Measurements from ENCODE around the gene RBM23. TPM values are rescaled to one million over a fixed set of nuclear protein-coding genes. Genes with fewer than 3 reads are reported as not detected.

The RBM23 gene
- total RNA-seq, 1 donor from 2014 or later = 52.4 TPM

DNA sequence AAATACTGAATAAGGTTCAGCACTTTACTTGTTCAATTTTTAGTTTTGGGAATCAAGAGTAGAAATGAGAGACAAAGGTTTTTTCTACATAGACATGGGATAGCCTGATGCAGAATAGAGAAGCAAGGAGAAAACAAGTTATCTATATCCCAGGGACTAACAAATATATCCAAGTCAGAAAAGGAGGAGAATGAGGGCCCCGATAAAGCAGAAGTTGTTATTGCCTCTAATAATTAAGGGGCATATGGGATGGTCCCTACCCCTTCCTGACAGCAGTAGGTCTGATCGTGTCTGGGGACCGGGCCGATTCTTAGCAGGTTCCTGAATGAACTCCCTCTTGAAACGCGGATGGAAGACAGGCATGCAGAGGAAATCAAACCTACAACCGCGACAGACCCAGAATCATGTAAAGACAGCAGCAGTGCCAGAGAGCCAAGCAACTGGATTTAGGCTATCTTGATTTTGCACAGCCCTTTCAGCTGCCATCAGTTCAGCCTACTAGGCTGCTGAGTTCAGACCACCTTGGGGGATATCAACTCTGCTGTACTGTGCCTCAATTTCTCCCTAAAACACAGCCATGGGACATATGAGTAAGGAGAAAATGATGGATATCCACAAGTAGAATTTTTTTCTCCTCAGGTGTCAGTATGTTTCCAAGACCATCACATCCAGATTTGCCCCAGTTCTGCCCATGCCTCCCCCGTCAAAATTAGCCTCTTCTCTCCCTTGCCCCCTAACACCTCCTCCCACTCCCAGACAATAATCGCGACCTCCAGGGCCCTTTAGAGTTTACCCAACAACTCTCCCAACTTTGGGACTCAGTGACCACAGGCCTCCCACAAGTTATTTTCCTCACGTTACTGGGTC is 9.5 kb upstream of the RBM23 start:
- Mint-ChIP-seq H3K4me3 (ENCODE audit: unreplicated experiment) (no peak overlapping the region), H3K9me3 (ENCODE audit: unreplicated experiment) (no peaks in the 10 kb centered on the region)

DNA sequence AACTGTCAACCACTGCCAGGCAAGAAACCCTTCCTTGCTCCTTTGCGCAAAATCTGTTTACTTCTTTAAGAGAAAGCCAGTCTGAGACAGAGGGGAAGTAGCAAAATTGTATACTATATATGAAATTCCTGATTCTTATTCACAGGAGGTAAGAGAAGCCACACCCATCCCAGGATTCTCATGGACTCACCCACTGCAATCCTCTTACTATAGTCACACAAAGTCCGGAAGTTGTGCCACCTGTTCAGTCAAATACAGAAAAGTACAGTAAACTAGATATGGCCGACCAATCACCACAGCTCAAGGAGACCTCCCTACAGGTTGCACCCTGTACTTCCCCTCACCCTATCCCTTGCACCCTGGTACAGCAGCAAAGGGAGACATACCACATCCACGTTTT is 7.4 kb upstream of the RBM23 start:
- H3K27ac Mint-ChIP-seq (ENCODE audit: unreplicated experiment) = no peak overlapping the region
- no peaks in the 10 kb centered on the region for H3K9me3 Mint-ChIP-seq (ENCODE audit: unreplicated experiment)
- TF ChIP-seq, protein P1, sequence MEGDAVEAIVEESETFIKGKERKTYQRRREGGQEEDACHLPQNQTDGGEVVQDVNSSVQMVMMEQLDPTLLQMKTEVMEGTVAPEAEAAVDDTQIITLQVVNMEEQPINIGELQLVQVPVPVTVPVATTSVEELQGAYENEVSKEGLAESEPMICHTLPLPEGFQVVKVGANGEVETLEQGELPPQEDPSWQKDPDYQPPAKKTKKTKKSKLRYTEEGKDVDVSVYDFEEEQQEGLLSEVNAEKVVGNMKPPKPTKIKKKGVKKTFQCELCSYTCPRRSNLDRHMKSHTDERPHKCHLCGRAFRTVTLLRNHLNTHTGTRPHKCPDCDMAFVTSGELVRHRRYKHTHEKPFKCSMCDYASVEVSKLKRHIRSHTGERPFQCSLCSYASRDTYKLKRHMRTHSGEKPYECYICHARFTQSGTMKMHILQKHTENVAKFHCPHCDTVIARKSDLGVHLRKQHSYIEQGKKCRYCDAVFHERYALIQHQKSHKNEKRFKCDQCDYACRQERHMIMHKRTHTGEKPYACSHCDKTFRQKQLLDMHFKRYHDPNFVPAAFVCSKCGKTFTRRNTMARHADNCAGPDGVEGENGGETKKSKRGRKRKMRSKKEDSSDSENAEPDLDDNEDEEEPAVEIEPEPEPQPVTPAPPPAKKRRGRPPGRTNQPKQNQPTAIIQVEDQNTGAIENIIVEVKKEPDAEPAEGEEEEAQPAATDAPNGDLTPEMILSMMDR (IDR thresholded peaks at IDR 0.05; ENCODE audit: unreplicated experiment) = no peak
- H3K27me3 Mint-ChIP-seq (ENCODE audit: unreplicated experiment) = no peaks in the 10 kb centered on the region
- peaks cover 10% of the 10 kb centered on the region for H3K4me1 Mint-ChIP-seq (ENCODE audit: unreplicated experiment)
- H3K36me3 Mint-ChIP-seq (ENCODE audit: low read depth, unreplicated experiment) = peaks cover 24% of the 10 kb centered on the region
- H3K4me3 Mint-ChIP-seq (ENCODE audit: unreplicated experiment) = peak overlapping the region; percentile 78
- DNase-seq (ENCODE audit: low spot score) = no peak

More for the DNA sequence above, 9.5 kb upstream of the RBM23 start:
- peaks cover 10% of the 10 kb centered on the region for H3K4me1 Mint-ChIP-seq (ENCODE audit: unreplicated experiment)
- H3K27ac Mint-ChIP-seq (ENCODE audit: unreplicated experiment) = no peak overlapping the region
- H3K36me3 Mint-ChIP-seq (ENCODE audit: low read depth, unreplicated experiment) = peaks cover 14% of the 10 kb centered on the region
- TF ChIP-seq, protein P1 (IDR thresholded peaks at IDR 0.05; ENCODE audit: unreplicated experiment) = no peak
- no peaks in the 10 kb centered on the region for H3K27me3 Mint-ChIP-seq (ENCODE audit: unreplicated experiment)
- no peak for DNase-seq (ENCODE audit: low spot score)

DNA sequence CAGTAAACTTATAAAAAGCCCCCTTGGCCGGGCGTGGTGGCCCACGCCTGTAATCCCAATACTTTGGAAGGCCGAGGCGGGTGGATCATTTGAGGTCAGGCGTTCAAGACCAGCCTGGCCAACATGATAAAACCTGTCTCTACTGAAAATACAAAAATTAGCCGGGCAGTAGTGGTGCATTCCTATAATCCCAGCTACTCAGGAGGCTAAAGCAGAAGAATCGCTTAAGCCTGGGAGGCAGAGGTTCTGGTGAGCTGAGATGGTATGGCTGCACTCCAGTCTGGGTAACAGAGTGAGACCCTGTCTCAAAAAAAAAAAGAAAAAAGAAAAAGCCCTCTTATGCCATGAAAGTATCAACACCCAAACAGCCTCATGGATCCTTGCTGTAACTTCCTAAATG is 6.6 kb upstream of the RBM23 start:
- peaks cover 27% of the 10 kb centered on the region for H3K36me3 Mint-ChIP-seq (ENCODE audit: low read depth, unreplicated experiment)
- H3K4me3 Mint-ChIP-seq (ENCODE audit: unreplicated experiment) = no peak overlapping the region
- H3K27ac Mint-ChIP-seq (ENCODE audit: unreplicated experiment) = no peak overlapping the region
- no peaks in the 10 kb centered on the region for H3K27me3 Mint-ChIP-seq (ENCODE audit: unreplicated experiment)
- DNase-seq (ENCODE audit: low spot score) = no peak
- no peaks in the 10 kb centered on the region for H3K9me3 Mint-ChIP-seq (ENCODE audit: unreplicated experiment)
- TF ChIP-seq, protein P1 (IDR thresholded peaks at IDR 0.05; ENCODE audit: unreplicated experiment) = no peak
- H3K4me1 Mint-ChIP-seq (ENCODE audit: unreplicated experiment) = peaks cover 10% of the 10 kb centered on the region

DNA sequence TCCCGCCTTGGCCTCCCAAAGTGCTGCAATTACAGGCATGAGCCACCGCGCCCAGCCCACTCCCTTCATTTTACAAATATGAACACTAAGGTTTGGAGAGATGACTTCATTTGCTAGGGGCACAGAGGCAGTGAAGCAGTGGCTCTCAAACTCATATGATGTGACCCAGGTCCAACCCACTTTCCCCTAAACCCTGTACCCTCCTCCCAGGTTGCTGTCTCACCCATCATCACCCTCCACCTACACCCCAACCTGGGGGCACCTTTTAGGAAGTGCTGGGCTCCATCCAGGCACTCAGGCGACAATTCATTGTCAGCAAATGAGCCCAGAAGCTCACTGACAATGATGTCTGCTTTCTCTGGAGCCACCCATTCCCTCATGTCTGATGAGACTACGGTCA is 4.8 kb upstream of the RBM23 start:
- Mint-ChIP-seq H3K27me3 (ENCODE audit: unreplicated experiment) (peaks cover 7% of the 10 kb centered on the region), H3K4me1 (ENCODE audit: unreplicated experiment) (peaks cover 16% of the 10 kb centered on the region), H3K36me3 (ENCODE audit: low read depth, unreplicated experiment) (peaks cover 27% of the 10 kb centered on the region), H3K4me3 (ENCODE audit: unreplicated experiment) (no peak overlapping the region), H3K9me3 (ENCODE audit: unreplicated experiment) (no peaks in the 10 kb centered on the region), H3K27ac (ENCODE audit: unreplicated experiment) (no peak overlapping the region)
- no peak for DNase-seq (ENCODE audit: low spot score)
- TF ChIP-seq, protein P1 (IDR thresholded peaks at IDR 0.05; ENCODE audit: unreplicated experiment) = no peak

DNA sequence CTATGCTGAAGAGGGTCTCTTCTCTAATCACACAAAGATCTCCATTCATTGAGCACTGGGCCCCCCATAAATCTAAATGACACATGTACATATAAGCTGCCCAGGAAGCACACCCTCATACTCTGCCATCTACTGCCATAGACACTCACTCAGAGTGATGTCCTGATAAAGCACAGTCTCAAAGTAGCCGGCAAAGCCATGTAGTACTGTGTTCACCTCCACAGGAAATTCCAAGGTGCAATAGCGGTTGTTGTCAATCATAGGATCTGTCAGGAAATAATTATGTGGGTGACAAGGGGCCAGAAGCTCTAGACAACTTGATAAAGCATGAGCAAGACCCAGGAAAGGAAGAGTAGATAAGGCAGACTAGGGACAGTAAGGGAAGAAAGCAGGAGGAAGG is 3.3 kb upstream of the RBM23 start:
- TF ChIP-seq, protein P1 (IDR thresholded peaks at IDR 0.05; ENCODE audit: unreplicated experiment) = no peak
- no peak for DNase-seq (ENCODE audit: low spot score)
- peaks cover 16% of the 10 kb centered on the region for H3K4me1 Mint-ChIP-seq (ENCODE audit: unreplicated experiment)
- H3K36me3 Mint-ChIP-seq (ENCODE audit: low read depth, unreplicated experiment) = peaks cover 31% of the 10 kb centered on the region
- no peak overlapping the region for H3K27ac Mint-ChIP-seq (ENCODE audit: unreplicated experiment)
- peak overlapping the region; percentile 66 for H3K4me3 Mint-ChIP-seq (ENCODE audit: unreplicated experiment)
- H3K27me3 Mint-ChIP-seq (ENCODE audit: unreplicated experiment) = peaks cover 11% of the 10 kb centered on the region
- H3K9me3 Mint-ChIP-seq (ENCODE audit: unreplicated experiment) = no peaks in the 10 kb centered on the region
